SH-SY5Y (cell line): Measurements from ENCODE around the gene CCM2.

Source experiments
- GATA2 ChIP-seq: IDR thresholded peaks from 2 replicates; pipeline ENCODE4 v1.6.1; 2011; ENCODE audit warnings: mild to moderate bottlenecking, low read depth, low read length
- GATA3 ChIP-seq: IDR thresholded peaks from 2 replicates; pipeline ENCODE4 v1.6.1; 2011; ENCODE audit warnings: low read depth, mild to moderate bottlenecking, low read length, moderate library complexity

- TF ChIP-seq GATA3: no peak
- no peak for TF ChIP-seq GATA2
Observed at GRCh38 chr7:44977959-44978335, 22.1 kb upstream of the CCM2 start.
